Non-pigmented ciliary epithelial cell (primary cell): ENCODE measurements around the gene ANO10.

Source experiments
- DNase-seq: peaks from one replicate; pipeline ENCODE4 v3.0.0-alpha.2; 2010; ENCODE audit warnings: low read depth

Gene ANO10

DNA sequence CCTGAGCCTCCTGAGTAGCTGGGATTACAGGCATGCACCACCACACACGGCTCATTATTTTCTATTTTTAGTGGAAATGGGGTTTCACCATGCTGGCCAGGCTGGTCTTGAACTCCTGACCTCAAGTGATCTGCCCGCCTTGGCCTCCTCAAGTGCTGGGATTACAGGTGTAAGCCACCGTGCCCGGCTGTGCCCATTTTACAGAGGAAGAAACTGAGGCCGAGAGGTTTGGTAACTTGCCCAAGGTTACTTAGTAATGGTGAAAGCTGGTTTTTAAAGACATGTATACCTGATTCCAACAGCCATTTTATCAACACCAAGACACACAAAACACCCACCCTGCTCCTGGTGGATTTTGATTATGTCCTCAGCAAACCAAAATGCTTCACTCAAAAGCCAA lies 206.7 kb downstream of the ANO10 start:
- no peak for DNase-seq

DNA sequence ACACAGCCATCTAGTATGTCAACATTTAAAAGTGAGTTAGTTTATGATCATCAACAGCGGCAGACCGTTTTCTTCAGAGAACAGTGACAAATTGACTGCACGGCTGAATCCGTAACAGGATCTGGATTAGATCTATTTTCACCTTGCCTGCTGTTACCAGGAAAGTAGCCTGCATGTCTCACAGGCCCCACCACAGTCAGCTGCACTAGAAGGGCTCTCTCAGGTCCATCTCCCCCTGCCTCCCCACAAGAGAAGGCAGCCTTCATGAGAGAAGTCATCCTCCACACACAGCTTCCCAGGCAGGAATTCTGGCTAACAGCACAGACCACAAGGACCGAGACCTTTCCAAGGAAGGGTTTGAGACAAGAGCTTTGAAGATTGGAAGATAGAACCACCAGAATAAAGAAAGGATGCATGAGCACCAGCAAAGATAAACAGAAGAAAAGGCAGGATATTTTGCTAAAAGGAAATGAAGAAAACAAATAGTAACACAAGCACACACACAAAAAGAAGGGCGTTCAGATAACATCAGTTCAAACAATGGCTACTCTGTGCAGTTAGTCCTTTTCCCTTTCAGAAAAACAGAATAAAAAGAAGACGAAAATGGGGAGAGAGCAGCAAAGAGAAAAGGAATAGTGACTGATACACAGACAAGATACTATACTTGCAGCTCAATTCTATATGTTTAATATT lies 208.0 kb downstream of the ANO10 start:
- DNase-seq = no peak

DNA sequence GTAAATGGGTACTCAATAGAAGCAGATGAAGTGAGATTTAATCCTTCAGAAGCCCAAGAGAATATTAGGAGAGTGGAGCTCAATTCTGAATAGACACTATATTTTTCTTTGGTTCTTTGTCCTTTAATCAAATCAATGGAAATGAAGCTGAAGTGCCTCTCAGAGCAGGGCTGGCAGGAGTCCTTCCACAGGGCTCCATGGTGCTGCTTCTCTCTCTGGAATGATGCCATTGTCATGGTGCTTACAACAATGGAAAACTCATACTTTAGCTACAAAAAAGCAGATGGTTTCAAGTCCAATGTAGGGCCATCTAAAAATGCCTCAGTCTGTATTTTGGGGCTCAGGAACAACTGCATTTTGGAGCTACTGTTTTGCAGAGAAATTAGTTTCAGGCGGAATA lies 210.4 kb downstream of the ANO10 start:
- no peak for DNase-seq

DNA sequence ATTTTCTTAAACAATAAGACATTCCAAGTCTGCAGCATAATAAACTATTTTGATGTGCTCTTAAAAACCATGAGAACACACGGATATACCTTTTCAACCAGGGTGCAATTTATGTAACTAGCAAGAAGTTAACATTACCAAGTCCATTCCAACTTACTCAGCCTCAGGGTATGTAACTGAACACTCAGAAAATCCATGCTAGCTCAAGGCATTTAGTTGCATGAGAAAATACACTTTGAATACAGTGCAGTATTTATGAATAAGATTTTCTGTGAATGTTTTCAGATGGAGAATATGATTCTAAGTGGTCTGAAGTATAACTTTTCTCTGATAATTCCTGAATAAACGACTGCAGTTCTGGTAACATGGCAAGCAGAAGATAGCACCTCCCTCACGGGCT lies 211.2 kb downstream of the ANO10 start:
- DNase-seq = no peak

DNA sequence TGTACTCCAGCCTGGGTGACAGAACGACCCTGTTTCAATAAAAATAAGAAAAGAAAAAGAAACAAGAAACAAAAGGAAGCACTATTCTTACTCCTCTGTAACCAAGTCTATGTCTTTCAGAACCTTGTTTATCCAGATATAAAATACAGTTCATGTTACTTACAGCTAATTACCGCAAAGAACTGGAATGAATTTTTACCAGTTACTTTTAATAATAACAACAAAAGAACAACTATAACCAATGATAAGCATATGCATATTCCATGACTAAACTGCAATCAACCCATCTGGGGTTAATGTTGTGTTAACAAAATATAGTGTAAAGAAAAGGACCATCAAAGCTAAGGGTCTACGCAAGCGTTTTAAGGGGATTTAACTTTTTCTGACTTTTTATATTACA lies 212.3 kb downstream of the ANO10 start:
- DNase-seq = no peak

DNA sequence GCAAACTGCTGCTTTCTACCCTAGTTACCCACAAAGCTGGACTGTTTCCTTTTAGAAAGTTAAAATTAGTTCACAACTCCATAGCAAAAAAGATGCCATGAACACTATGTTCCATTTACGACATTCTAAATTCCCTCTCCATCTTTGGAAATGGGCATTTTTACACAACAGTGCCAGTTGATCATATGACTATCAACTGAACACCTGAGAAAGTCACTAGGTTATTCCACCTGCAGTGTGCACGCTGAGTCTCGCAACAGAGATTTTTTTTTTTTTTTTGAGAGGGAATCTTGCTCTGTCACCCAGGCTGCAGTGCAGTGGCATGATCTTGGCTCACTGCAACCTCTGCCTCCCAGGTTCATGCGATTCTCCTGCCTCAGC lies 215.2 kb downstream of the ANO10 start:
- no peak for DNase-seq

DNA sequence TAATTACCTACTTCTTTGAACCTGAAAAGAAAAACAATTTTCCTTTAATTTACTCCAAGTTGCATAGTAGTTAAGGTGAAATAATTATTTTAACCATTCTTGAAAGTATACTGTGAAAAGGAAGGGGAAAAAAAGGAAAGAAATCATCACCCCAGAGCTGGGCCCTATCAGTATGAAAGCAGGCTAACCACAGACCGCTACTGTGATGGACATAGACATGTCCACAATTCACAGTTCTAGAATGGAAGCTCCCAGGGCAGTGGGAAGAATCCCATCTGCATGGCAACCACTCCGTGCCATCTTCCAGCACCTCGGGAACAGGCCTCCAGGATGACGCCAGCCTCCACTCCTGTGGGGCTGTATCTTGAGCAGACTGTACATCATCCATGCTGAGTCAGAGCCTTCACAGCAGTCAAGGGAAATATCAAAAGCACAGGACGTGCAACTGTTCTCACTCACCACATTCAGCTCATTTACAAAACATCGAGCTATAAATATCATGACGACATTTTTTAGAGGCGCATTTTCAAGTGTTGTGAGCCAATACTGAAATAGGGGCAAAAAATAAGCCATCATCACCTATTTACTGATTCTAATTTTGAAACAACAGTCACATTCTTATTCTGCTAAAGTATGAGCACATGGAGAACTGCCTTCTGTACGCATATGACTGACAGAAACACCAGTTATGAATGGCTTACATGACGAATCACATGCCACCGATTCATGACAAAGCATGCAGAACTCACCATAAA lies 215.7 kb downstream of the ANO10 start:
- peak; percentile 55 for DNase-seq

DNA sequence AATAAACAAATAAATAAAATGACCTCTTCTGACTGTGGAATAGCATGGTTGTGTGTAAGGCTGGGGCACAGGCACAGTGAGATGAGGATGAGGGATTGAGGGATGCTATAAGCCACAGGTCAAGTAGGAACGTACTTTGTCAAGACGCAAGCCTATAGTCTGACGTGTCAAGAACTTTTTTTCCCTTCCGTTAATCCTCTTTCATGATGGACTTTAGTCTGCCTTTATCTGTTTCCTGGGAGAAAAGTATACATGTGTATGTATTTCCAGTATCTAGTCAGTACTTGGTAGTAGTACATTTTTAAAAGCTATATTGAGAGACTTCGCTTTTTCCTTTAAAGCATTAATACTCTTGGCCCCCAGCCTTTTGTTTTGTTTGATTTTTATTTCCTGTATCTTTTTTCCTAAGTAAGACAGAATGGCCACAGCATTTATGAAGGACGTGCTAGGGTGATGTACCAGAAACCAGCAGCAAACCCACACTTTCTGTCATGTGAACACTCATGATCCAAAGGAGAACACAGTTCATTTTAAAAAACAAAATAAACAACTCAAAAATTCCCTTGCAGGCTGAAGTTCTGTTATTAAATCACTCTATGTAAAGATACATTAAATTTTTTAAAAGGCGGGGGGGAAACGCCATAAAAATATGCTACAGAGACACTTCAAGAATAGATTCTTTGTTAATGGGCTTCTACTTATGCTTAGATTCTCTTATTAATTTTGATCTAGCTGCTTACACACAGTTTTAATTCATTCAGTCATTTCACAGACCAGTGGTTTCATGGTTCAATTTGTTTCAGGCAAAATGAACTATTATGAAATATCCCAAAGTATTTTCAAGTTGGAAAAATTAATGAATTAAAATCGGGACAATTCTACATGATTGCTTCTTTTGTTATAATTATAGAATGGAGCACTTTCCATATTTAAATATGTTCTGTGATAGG lies 220.8 kb downstream of the ANO10 start:
- DNase-seq = no peak

DNA sequence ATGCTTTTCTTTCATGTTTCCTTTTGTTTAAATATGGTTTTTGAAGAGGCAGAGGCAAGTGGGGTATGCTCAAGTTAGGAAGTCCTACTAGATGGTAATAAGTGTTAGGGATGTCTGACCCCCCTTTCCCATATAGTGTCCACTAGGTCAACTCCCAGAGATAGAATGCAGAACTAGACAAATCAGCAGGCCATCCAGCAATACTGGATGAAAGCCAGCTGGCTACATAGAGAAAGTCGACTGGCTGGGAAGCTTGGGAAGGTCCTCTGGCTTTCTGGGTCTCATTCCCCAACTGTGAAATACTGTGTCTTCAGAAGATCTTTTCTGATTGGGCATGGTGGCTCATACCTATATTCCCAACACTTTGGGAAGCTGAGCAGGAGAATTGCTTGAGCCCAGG lies 221.6 kb downstream of the ANO10 start:
- DNase-seq = no peak

DNA sequence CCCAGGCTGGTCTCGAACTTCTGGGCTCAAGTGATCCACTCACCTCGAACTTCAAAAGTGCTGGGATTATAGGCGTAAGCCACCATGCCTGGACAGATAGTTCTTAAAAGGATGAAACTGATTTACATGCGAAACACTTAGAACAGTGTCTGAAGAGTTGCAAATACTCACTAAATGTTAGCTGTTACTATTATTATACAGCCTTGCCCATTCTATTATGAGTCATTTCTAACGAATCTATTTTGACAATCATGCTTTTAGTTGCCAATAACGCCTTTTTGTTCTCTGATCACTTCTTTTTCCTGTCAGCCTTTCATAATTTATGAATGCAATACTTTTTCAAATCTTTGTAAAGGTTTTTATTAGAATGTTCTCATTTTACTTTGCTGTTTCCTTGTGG lies 222.8 kb downstream of the ANO10 start:
- no peak for DNase-seq

DNA sequence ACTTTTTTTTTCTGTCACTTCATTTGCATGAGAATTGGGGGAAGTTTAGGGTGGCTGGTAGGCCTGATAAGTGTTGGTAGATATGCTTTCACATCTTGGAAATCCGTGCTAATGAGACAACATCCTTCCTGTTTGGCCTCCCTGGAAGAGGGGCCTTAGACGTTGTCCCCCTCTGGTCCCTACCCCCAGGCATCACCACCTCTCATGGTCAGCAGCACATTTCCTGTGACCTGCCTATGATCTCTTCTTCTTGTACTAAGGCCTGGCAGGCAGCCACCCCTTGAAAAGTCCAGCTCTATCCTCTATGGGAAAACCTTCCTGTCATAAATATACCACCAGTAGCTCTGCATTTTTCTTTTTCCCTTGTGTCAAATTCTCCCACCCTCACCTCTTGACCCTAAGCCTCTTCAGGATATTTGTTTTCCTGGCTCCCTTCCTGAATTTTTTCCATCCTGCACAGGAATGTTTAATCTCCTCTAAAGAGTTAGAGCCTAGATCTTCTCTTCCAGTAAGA lies 227.7 kb downstream of the ANO10 start:
- DNase-seq = no peak

DNA sequence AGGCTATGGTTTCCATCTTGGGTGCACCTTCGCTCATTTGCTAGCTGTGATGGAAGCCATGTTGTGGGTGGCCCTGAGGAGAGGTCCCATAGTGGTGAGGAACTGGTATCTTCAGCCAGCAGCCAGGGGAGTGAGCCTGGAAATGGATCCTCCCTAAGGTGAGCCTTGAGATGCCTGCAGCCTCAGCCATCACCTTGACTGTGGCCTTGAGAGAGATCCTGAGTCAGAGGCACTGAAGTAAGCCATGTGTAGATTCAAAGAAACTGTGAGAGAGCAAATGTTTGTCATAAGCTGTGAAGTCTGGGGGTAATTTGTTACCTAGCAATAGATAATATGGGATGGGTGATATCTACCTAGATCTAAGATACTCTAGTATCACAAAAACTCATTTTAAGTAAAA lies 230.2 kb downstream of the ANO10 start:
- DNase-seq = no peak

DNA sequence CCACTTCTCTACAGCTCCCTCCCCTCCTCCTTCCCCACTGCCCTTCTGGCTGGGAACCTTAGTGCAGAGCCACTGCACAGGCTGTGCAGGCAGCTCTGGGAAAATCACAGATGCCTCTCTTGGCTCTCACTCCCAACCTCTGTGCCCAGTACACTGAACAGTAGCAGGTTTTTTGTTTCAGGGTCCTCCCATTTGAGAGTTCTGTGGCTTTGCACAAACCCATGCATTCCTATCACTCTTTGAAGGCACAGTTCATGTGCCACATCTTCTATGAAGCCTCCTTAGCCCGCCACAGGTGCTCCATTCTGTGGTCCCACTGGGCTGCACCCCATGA lies 231.6 kb downstream of the ANO10 start:
- no peak for DNase-seq

DNA sequence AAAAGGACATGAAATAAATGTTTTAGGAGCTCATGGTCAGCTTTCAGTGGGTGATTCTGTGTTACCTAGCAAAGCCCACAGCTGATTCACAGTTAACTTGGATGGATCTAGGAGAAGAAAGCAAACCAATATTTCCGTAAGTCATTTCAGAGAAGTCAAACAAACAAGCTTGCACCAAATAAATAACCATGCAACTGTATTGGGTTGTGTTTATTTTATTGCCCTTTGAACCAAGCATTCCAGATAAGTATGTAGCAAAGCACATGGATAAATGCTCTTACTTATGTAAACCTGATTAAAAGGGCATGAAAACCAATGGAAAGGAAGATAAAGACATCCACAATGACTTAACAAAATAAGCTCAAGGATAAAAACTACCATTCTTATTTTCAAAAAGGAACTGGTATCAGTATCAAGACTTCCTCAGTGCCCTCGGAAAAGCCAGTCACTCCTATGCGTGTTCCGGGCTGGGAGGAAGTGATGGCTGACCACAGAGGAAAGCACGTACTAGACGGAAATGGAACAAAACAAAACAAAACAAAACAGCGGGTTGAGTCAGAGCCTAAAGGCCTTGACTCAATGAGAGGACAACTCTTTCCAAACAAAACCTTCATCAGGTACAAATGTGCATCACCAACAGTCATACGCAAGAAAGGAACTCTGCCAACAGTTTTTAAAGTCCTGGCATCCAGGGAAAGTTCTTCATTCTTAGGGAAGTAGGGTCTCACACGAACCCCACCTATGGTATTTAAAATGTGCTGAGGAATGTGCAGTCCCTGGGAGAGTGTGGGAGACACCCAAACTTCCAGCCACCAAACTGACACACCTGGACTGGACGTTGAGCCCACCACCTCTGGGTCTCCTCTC lies 232.2 kb downstream of the ANO10 start:
- peak; percentile 47 for DNase-seq

DNA sequence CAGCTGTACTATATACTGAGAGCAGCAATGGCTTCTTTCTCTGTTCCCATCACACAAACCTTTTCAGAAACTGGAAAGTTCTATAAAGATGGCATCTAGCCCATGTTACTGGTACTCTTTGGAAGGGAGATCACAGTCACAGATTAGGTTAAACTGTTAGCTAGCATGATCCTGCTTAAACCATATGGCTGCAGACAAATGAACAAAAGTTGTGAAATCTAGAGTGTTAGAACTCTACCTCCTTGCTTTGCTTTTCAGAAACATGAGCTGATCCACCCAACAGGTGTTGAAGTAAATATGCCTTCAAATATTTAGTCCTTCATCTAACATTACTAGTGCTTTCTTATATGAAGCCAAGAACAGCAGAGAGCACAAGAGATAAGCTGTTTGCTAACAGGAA lies 232.9 kb downstream of the ANO10 start:
- DNase-seq = no peak

DNA sequence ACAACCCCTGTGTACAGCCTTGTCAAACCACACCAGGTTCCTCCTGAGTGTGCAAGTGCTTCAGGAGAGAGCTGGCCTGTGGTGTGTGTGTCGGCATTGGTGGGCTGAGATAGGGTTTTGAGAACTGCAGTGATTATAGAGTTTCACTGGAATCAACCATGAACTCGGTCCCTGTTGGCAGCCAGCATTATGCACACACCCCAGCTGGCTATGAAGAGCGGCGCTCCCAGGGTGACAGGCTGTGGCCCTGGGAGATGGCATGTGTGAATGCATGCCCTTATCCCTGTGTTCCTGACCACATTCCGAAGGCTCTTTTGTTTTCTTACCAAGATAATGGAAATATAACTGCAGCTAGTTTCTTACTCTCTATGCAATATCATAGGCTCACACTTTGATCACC lies 233.6 kb downstream of the ANO10 start:
- no peak for DNase-seq

DNA sequence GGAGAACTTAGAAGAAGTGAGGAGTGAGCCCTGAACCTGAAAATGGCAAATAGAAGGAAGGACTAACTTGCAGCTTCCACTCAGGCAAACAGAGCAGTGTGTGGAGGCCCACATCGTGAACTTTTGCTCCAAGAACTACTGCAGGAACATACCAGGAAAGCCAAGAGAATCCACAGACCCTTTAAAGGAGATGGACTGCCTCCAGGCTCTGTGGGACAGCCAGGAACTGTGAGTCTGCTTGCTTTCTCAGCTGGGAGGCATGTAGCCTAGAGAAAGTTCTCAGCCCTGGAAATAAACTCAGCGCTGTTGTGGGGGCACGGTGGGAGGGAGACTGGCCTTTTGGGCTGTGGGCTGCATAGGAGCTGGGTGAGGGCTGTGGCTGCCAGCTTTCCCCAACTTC lies 242.5 kb downstream of the ANO10 start:
- peak; percentile 34 for DNase-seq

DNA sequence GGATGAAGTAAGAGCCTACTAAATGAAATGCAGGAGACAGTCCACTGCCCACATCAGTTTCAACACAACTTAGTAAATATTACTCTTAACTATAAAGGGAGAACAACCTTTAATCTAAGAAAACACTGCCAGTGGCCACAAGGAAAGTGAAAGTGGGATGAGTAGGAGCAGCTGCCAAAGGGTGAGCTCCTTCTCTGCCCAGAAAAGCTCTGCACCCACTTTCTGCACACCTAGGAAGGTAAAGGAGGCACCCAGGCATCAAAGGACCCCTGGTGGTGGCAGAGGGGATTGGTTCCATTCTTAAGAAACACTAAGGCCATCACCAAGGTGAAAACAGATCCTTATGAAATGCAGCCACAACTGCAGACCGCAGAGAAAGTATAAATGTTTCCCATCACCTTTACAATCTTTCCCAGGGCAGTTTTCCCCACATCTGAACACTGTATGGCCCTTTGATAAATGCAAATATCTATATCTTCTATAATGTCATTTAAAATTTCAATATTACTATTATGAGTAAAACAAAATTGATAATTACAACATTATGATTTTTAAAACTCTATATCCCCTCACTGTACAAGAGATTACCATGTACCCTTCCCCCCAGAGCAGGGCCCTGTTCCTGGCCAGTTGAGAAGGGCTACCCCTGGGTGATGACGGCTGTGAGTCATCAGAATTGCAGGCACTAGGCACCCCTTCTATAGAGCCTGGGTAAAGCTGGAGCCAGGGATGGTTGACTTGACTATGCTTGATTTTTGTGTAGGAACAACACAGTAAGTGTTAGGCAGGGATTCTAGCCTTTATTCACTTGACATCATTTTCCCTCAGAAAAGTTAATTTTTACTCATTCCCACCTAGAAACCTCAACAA lies 243.5 kb downstream of the ANO10 start:
- DNase-seq = no peak

DNA sequence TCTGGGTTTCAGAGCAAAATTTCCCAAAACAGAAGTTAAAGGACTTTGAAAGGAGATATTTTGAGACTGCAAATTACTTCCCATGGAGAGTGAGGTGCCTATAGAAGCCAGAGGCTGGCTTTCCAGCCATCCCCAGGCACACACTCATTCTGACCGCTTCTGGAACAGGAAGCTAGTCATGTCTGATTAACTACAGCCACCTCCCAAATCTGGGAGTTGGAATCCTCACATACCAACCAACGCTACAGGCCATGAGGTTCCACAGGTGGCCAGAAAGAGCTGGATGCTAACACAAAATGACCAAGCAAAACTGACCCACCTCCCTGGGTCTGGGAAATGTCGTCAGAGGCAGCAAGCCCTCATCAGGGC lies 248.3 kb downstream of the ANO10 start:
- no peak for DNase-seq

DNA sequence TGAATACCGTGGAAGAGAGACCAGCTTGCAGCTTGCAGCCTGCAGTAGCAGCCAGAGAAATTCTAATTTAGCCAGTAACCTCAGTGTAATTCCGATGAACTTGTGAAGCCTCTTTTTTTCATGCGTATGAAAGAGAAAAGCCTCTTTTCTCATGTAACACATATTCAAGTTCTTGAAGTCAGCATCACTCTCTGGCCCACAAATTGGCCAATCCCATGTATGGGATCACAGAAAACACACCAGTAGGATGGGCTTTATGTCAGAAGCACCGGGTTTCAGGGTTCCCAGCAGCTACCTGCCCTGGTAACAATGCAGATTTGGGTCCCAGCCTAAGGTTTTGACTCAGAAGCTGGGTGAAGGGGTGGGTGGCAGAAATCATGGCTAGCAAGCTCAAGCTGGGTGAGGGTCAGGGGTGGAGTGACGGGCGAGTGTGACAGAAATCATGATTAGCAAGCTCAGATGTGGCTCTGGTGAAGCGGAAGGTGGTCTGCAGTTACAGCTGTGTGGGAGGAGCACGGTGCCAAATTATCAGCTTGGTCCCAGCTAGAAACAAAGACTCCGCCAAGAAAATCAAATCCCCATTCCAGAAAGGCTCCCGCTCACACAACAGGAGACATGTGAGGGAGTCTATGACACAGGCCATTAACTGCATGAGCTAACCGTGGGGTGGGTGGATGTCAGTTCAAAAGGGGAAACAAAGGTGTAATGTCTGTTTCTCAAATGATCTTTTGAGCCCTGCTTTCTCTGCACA lies 248.8 kb downstream of the ANO10 start:
- no peak for DNase-seq
